Epithelial cell of esophagus (primary cell): Measurements from ENCODE around the gene EDEM1.
A peak's percentile ranks its signal among the peaks of the same experiment; 100 is the strongest.

Source experiments
- DNase-seq: peaks from one replicate; pipeline ENCODE4 v3.0.0; 2010; ENCODE audit warnings: low read depth
- H3K4me3 ChIP-seq: 2 replicates; pipeline ENCODE4 v1.5.1; 2011; ENCODE audit warnings: mild to moderate bottlenecking, low read length, control low read depth
- CTCF ChIP-seq: IDR thresholded peaks from 2 replicates; pipeline ENCODE4 v1.5.1; 2011; ENCODE audit warnings: low read depth, mild to moderate bottlenecking, low read length, control low read depth, inconsistent platforms; ENCODE audit not compliant: insufficient read depth; ENCODE audit errors: missing control alignments

The EDEM1 gene

GRCh38 chr3:5194801-5195509, 7.4 kb downstream of the EDEM1 start:
- peak; percentile 94 for DNase-seq
- H3K4me3 ChIP-seq, result no peak overlapping the region
- no peak for TF ChIP-seq CTCF

GRCh38 chr3:5195605-5196004, 8.1 kb downstream of the EDEM1 start:
- no peak overlapping the region for H3K4me3 ChIP-seq
- no peak for TF ChIP-seq CTCF
- peak; percentile 58 for DNase-seq

GRCh38 chr3:5197022-5197421, 9.5 kb downstream of the EDEM1 start:
- no peak for TF ChIP-seq CTCF
- DNase-seq, result peak; percentile 80
- peak overlapping the region; percentile 32 for H3K4me3 ChIP-seq

GRCh38 chr3:5197470-5198312, 10.2 kb downstream of the EDEM1 start:
- DNase-seq, result peak; percentile 75
- H3K4me3 ChIP-seq, result peak overlapping the region; percentile 32
- no peak for TF ChIP-seq CTCF

GRCh38 chr3:5198313-5198677, 10.8 kb downstream of the EDEM1 start:
- H3K4me3 ChIP-seq, result no peak overlapping the region
- no peak for TF ChIP-seq CTCF
- DNase-seq, result peak; percentile 61

- no peak for TF ChIP-seq CTCF
- no peak for DNase-seq
- no peak overlapping the region for H3K4me3 ChIP-seq
These were observed 11.7 kb downstream of the EDEM1 start for GRCh38 chr3:5198986-5199731.
